HepG2 (cell line): ENCODE data around the gene ASIC3. TPM values are rescaled to one million over a fixed set of nuclear protein-coding genes. Genes with fewer than 3 reads are reported as not detected.
A peak's percentile ranks its signal among the peaks of the same experiment; 100 is the strongest.

Source experiments
- ARHGAP35 ChIP-seq: sonication (generic); formaldehyde crosslinking; IDR thresholded peaks from 2 replicates; pipeline ENCODE4 v1.9.0; 2022; ENCODE audit warnings: mild to moderate bottlenecking, inconsistent platforms, moderate library complexity, missing genetic modification reagents, borderline replicate concordance
- ATAD3A ChIP-seq: sonication (generic); formaldehyde crosslinking; IDR thresholded peaks from 2 replicates; pipeline ENCODE4 v1.4.0; 2020; ENCODE audit warnings: missing genetic modification reagents
- EP300 ChIP-seq, 3 experiments: sonication (generic) in 1 of 3; formaldehyde crosslinking in 1 of 3; IDR thresholded peaks; 2 replicates each; pipeline versions ENCODE4 v1.5.1 to v1.6.1; 2011 to 2020; ENCODE audit warnings: low read depth in 2 of 3, low read length in 2 of 3, borderline replicate concordance in 1 of 3, improper control_type of control experiment in 1 of 3, mild to moderate bottlenecking in 1 of 3, missing genetic modification reagents in 1 of 3, moderate library complexity in 1 of 3
- HES4 ChIP-seq: sonication (generic); formaldehyde crosslinking; IDR thresholded peaks from 2 replicates; pipeline ENCODE4 v1.9.0; 2021; ENCODE audit warnings: mild to moderate bottlenecking, missing genetic modification reagents, borderline replicate concordance
- KDM1A ChIP-seq: IDR thresholded peaks from 2 replicates; pipeline ENCODE4 v1.6.1; 2016; ENCODE audit warnings: missing compliant biosample characterization
- KLF6 ChIP-seq: IDR thresholded peaks from 2 replicates; pipeline ENCODE4 v1.8.0; 2016; ENCODE audit warnings: missing biosample characterization, missing genetic modification reagents
- KMT2B ChIP-seq: IDR thresholded peaks from 2 replicates; pipeline ENCODE4 v1.6.1; 2016; ENCODE audit warnings: missing genetic modification reagents, missing compliant biosample characterization
- MLLT10 ChIP-seq: sonication (generic); formaldehyde crosslinking; IDR thresholded peaks from 2 replicates; pipeline ENCODE4 v1.4.0; 2020; ENCODE audit warnings: missing genetic modification reagents
- MTA1 ChIP-seq: sonication (generic); formaldehyde crosslinking; IDR thresholded peaks from 2 replicates; pipeline ENCODE4 v1.4.0; 2020; ENCODE audit warnings: missing genetic modification reagents, mild to moderate bottlenecking, borderline replicate concordance
- PAWR ChIP-seq: sonication (generic); formaldehyde crosslinking; IDR thresholded peaks from 2 replicates; pipeline ENCODE4 v1.4.0; 2020; ENCODE audit warnings: missing genetic modification reagents, mild to moderate bottlenecking, borderline replicate concordance
- SNAPC4 ChIP-seq: sonication (generic); formaldehyde crosslinking; IDR thresholded peaks from 2 replicates; pipeline ENCODE4 v1.4.0; 2020; ENCODE audit warnings: mild to moderate bottlenecking, missing genetic modification reagents
- SRSF9 ChIP-seq: fragments of 200-400 bp; formaldehyde crosslinking; IDR thresholded peaks from 2 replicates; pipeline ENCODE4 v1.6.1; 2018; ENCODE audit warnings: borderline replicate concordance, mild to moderate bottlenecking, low read depth, low read length; ENCODE audit not compliant: insufficient read depth, poor library complexity, severe bottlenecking
- TAF15 ChIP-seq: fragments of 200-400 bp; formaldehyde crosslinking; IDR thresholded peaks from one replicate; pipeline ENCODE4 v1.6.1; 2018; ENCODE audit warnings: mild to moderate bottlenecking, low read depth, low read length; ENCODE audit not compliant: poor library complexity, severe bottlenecking
- ZFP82 ChIP-seq: sonication (generic); formaldehyde crosslinking; IDR thresholded peaks from 2 replicates; pipeline ENCODE4 v1.5.1; 2020; ENCODE audit warnings: mild to moderate bottlenecking, missing genetic modification reagents, borderline replicate concordance
- ZNF446 ChIP-seq: sonication (generic); formaldehyde crosslinking; IDR thresholded peaks from 2 replicates; pipeline ENCODE4 v1.5.0; 2020; ENCODE audit warnings: mild to moderate bottlenecking, missing genetic modification reagents
- ZNF484 ChIP-seq: sonication (generic); formaldehyde crosslinking; IDR thresholded peaks from 2 replicates; pipeline ENCODE4 v1.5.1; 2020; ENCODE audit warnings: mild to moderate bottlenecking, low read depth, missing genetic modification reagents, borderline replicate concordance
- ZNF619 ChIP-seq: sonication (generic); formaldehyde crosslinking; IDR thresholded peaks from 2 replicates; pipeline ENCODE4 v1.4.0; 2020; ENCODE audit warnings: mild to moderate bottlenecking, missing genetic modification reagents
- ZNF629 ChIP-seq: sonication (generic); formaldehyde crosslinking; conservative IDR thresholded peaks from 2 replicates; pipeline ENCODE4 v1.5.0; 2020; ENCODE audit warnings: missing genetic modification reagents
- ZNF660 ChIP-seq: sonication (generic); formaldehyde crosslinking; IDR thresholded peaks from 2 replicates; pipeline ENCODE4 v1.5.1; 2020; ENCODE audit warnings: mild to moderate bottlenecking, low read depth, missing genetic modification reagents, borderline replicate concordance
- ZSCAN29 ChIP-seq: sonication (generic); formaldehyde crosslinking; conservative IDR thresholded peaks from 2 replicates; pipeline ENCODE4 v1.4.0; 2020; ENCODE audit warnings: mild to moderate bottlenecking, missing genetic modification reagents
- polyA plus RNA-seq, 8 experiments: library from polyadenylated mRNA; depleted of rRNA in 3 of 8; stranded (reverse) in 7 of 8; unstranded in 1 of 8; fragments of >200 nt; fragmentation: Illumina TruSeq in 4 of 8; extraction: Trizol in 4 of 8; gene quantifications; 2 replicates each; pipeline versions ENCODE4 v1.2.1 to v1.2.3, GENCODE V29; 2011 to 2016; ENCODE audit warnings: low read depth in 4 of 8, missing spikeins in 1 of 8, mixed read lengths in 1 of 8; ENCODE audit not compliant: insufficient read depth in 1 of 8
- total RNA-seq, 5 experiments: library from RNA; depleted of rRNA; stranded (reverse); fragments of >200 nt; fragmentation: Illumina TruSeq; extraction: Trizol; gene quantifications; 2 replicates each; pipeline ENCODE4 v1.2.3, GENCODE V29; 2016; ENCODE audit warnings: low read depth in 1 of 5

ASIC3 gene
- total and polyA plus RNA-seq, 2 of the 13 experiments (the other 11 are each of a cell fraction or from before 2014, with no cell fraction given), result 0.51 TPM; not detected in 1

- TF ChIP-seq KMT2B (no peak), ARHGAP35 (CRISPR knock-in tag) (no peak), MTA1 (peak; percentile 54; the same call in 1 of the 2 replicates), SNAPC4 (CRISPR knock-in tag) (no peak), ZSCAN29 (no peak), SRSF9 (no peak), KDM1A (CRISPR knock-in tag) (0 out of 2 replicates have a peak, but pooled peaks have one; percentile 38), ZNF446 (CRISPR knock-in tag) (no peak), ZNF629 (CRISPR knock-in tag) (peak; percentile 98), ZNF619 (CRISPR knock-in tag) (0 out of 2 replicates have a peak, but pooled peaks have one; percentile 67), MLLT10 (CRISPR knock-in tag) (no peak), HES4 (CRISPR knock-in tag) (no peak), ZFP82 (CRISPR knock-in tag) (no peak), ZNF484 (CRISPR knock-in tag) (no peak), TAF15 (no peak), ZNF660 (no peak), KLF6 (CRISPR knock-in tag) (no peak), ATAD3A (no peak), PAWR (CRISPR knock-in tag) (no peak), EP300 (IDR thresholded peaks at IDR 0.05; ENCODE audit: low read depth in 2 of 2, low read length in 2 of 2) (no peak), EP300 (CRISPR knock-in tag; IDR thresholded peaks at IDR 0.05; ENCODE audit: borderline replicate concordance) (no peak)
Observed at GRCh38 chr7:151008511-151009323, 39.6 kb upstream of the ASIC3 start (continued).
